ENCODE results near the gene RACK1. TPM values are rescaled to one million over a fixed set of nuclear protein-coding genes. Genes with fewer than 3 reads are reported as not detected.

RACK1 gene
- total and polyA plus RNA-seq, 2 of the 8 experiments (the other 6 are each of a cell fraction or from before 2014, with no cell fraction given), result 2,589 to 7,971 TPM

DNA sequence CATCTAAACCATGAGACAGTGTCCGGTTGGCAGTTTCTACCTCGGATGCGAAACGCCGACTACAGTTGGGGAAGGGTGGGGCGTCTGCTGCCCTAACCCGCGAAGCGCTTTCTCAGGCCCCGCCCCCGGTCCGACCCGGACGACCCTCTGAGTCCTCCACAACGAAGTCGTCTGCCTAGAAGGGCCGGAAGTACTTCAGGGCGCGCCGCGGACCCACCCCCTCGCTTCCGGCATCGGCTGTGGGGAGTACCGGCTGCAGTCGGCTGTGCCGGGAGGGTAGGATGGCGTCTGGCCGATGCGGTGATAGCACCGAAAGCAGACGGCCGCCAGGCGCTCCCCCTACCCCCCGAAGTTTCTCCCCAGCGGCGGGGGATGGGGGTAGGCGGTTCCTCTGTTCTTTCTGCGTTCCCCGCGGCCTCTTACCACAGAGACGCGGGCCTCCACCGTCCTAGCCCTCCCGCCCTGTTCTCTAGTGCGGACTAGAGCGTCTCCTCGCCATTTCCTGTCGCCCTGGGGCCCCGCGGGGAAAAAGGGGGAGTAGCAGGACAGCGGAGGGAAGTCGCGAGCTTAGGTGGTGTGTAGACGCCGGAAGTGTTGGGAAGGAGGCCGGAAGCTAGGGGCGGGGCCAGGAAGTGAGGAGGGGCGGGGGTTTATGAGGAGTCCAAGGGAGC, 20.5 kb downstream of the RACK1 start, which contains the start of gene TRIM41 (continued):
- TF ChIP-seq, protein P1, sequence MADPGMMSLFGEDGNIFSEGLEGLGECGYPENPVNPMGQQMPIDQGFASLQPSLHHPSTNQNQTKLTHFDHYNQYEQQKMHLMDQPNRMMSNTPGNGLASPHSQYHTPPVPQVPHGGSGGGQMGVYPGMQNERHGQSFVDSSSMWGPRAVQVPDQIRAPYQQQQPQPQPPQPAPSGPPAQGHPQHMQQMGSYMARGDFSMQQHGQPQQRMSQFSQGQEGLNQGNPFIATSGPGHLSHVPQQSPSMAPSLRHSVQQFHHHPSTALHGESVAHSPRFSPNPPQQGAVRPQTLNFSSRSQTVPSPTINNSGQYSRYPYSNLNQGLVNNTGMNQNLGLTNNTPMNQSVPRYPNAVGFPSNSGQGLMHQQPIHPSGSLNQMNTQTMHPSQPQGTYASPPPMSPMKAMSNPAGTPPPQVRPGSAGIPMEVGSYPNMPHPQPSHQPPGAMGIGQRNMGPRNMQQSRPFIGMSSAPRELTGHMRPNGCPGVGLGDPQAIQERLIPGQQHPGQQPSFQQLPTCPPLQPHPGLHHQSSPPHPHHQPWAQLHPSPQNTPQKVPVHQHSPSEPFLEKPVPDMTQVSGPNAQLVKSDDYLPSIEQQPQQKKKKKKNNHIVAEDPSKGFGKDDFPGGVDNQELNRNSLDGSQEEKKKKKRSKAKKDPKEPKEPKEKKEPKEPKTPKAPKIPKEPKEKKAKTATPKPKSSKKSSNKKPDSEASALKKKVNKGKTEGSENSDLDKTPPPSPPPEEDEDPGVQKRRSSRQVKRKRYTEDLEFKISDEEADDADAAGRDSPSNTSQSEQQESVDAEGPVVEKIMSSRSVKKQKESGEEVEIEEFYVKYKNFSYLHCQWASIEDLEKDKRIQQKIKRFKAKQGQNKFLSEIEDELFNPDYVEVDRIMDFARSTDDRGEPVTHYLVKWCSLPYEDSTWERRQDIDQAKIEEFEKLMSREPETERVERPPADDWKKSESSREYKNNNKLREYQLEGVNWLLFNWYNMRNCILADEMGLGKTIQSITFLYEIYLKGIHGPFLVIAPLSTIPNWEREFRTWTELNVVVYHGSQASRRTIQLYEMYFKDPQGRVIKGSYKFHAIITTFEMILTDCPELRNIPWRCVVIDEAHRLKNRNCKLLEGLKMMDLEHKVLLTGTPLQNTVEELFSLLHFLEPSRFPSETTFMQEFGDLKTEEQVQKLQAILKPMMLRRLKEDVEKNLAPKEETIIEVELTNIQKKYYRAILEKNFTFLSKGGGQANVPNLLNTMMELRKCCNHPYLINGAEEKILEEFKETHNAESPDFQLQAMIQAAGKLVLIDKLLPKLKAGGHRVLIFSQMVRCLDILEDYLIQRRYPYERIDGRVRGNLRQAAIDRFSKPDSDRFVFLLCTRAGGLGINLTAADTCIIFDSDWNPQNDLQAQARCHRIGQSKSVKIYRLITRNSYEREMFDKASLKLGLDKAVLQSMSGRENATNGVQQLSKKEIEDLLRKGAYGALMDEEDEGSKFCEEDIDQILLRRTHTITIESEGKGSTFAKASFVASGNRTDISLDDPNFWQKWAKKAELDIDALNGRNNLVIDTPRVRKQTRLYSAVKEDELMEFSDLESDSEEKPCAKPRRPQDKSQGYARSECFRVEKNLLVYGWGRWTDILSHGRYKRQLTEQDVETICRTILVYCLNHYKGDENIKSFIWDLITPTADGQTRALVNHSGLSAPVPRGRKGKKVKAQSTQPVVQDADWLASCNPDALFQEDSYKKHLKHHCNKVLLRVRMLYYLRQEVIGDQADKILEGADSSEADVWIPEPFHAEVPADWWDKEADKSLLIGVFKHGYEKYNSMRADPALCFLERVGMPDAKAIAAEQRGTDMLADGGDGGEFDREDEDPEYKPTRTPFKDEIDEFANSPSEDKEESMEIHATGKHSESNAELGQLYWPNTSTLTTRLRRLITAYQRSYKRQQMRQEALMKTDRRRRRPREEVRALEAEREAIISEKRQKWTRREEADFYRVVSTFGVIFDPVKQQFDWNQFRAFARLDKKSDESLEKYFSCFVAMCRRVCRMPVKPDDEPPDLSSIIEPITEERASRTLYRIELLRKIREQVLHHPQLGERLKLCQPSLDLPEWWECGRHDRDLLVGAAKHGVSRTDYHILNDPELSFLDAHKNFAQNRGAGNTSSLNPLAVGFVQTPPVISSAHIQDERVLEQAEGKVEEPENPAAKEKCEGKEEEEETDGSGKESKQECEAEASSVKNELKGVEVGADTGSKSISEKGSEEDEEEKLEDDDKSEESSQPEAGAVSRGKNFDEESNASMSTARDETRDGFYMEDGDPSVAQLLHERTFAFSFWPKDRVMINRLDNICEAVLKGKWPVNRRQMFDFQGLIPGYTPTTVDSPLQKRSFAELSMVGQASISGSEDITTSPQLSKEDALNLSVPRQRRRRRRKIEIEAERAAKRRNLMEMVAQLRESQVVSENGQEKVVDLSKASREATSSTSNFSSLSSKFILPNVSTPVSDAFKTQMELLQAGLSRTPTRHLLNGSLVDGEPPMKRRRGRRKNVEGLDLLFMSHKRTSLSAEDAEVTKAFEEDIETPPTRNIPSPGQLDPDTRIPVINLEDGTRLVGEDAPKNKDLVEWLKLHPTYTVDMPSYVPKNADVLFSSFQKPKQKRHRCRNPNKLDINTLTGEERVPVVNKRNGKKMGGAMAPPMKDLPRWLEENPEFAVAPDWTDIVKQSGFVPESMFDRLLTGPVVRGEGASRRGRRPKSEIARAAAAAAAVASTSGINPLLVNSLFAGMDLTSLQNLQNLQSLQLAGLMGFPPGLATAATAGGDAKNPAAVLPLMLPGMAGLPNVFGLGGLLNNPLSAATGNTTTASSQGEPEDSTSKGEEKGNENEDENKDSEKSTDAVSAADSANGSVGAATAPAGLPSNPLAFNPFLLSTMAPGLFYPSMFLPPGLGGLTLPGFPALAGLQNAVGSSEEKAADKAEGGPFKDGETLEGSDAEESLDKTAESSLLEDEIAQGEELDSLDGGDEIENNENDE (IDR thresholded peaks at IDR 0.05; ENCODE audit: insufficient replicate concordance, low read length), result no peak
- TF ChIP-seq FOSL1 (IDR thresholded peaks at IDR 0.05; ENCODE audit: insufficient read depth, low read depth, low read length) (no peak), EP300 (IDR thresholded peaks at IDR 0.05; ENCODE audit: borderline replicate concordance in 1 of 2, low read depth in 2 of 2, low read length in 2 of 2) (no peak), RAD21 (IDR thresholded peaks at IDR 0.05 in 1 of 2, conservative IDR thresholded peaks at IDR 0.05 in 1 of 2; ENCODE audit: low read depth in 2 of 2, low read length in 2 of 2) (0 out of 4 replicates have a peak, but pooled peaks of 1 of the 2 experiments have one; percentile 14), NANOG (IDR thresholded peaks at IDR 0.05; ENCODE audit: insufficient read depth, low read depth, low read length, poor library complexity, severe bottlenecking) (no peak), CBX5 (IDR thresholded peaks at IDR 0.05; ENCODE audit: low read depth, low read length) (no peak), TAF1 (IDR thresholded peaks at IDR 0.05; ENCODE audit: low read depth, low read length) (peak; percentile 88)
- TF ChIP-seq, protein P2, sequence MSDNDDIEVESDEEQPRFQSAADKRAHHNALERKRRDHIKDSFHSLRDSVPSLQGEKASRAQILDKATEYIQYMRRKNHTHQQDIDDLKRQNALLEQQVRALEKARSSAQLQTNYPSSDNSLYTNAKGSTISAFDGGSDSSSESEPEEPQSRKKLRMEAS (IDR thresholded peaks at IDR 0.05), result peak; percentile 40; the same call in 1 of the 2 replicates
